Keratinocyte (primary cell): Measurements from ENCODE around the gene MYT1.

ENCODE experiments used
- CTCF ChIP-seq, 3 experiments: IDR thresholded peaks in 1 of 3; conservative IDR thresholded peaks in 1 of 3; optimal IDR thresholded peaks in 1 of 3; 2 replicates in 2 of 3; 3 replicates in 1 of 3; pipeline versions ENCODE3 to v1.5.1; 2011; ENCODE audit warnings: low read length in 3 of 3, mild to moderate bottlenecking in 3 of 3, moderate library complexity in 2 of 3, control low read depth in 1 of 3, inconsistent platforms in 1 of 3; ENCODE audit not compliant: insufficient read depth in 2 of 3; ENCODE audit errors: extremely low read depth in 1 of 3
- EZH2 ChIP-seq: IDR thresholded peaks from one replicate; pipeline ENCODE4 v1.6.1; 2012; ENCODE audit warnings: inconsistent platforms, mild to moderate bottlenecking, low read length, moderate library complexity

GRCh38 chr20:64244870-64245603 is 80.8 kb downstream of the MYT1 start:
- TF ChIP-seq CTCF (optimal IDR thresholded peaks at IDR 0.05 in 1 of 3, IDR thresholded peaks at IDR 0.05 in 1 of 3, conservative IDR thresholded peaks at IDR 0.05 in 1 of 3; ENCODE audit: extremely low read depth in 1 of 3, insufficient read depth in 2 of 3, low read length in 3 of 3) (no peak), EZH2 (no peak)
